Testis (tissue), 3 donors: Measurements from ENCODE around the gene CD164L2. TPM values are rescaled to one million over a fixed set of nuclear protein-coding genes. Genes with fewer than 3 reads are reported as not detected.
A peak's percentile ranks its signal among the peaks of the same experiment; 100 is the strongest.
"Not testable (repeated sequence)": the region's sequence is repeated elsewhere in the genome, so short reads cannot be mapped to it uniquely, and the experiment has no call there.

Experiments used
- DNase-seq: peaks from one replicate; pipeline ENCODE4 v3.0.0-alpha.2; 2019
- H3K27ac ChIP-seq, 2 donors: fragments of 200-600 bp; sonication (generic); one replicate each; pipeline ENCODE4 v1.5.1; 2019
- H3K27me3 ChIP-seq: fragments of 200-600 bp; sonication (generic); one replicate; pipeline ENCODE4 v1.5.1; 2019
- H3K36me3 ChIP-seq: fragments of 200-600 bp; sonication (generic); one replicate; pipeline ENCODE4 v1.5.1; 2017; ENCODE audit warnings: low read depth; ENCODE audit errors: missing control alignments
- H3K4me1 ChIP-seq: fragments of 200-600 bp; sonication (generic); one replicate; pipeline ENCODE4 v1.5.1; 2019
- H3K4me3 ChIP-seq, 2 donors: fragments of 200-600 bp; sonication (generic); one replicate each; pipeline ENCODE4 v1.5.1; 2017 to 2019
- H3K9me3 ChIP-seq: fragments of 200-600 bp; sonication (generic); one replicate; pipeline ENCODE4 v1.5.1; 2017
- CTCF ChIP-seq, 3 experiments: fragments of 450-650 bp in 2 of 3; fragments of 200-600 bp in 1 of 3; sonication (generic) in 1 of 3; IDR thresholded peaks; one replicate each; pipeline ENCODE4 v1.5.1; 2016 to 2019; ENCODE audit warnings: antibody characterized with exemption in 3 of 3, mild to moderate bottlenecking in 2 of 3, moderate library complexity in 1 of 3
- POLR2A ChIP-seq: fragments of 450-650 bp; IDR thresholded peaks from one replicate; pipeline ENCODE4 v1.6.1; 2017; ENCODE audit warnings: antibody characterized with exemption, mild to moderate bottlenecking, moderate library complexity
- WGBS, 2 donors: methylation state at CpG; one replicate each; pipeline ENCODE4 v1.1.5; 2018; 5-methylcytosine and 5-hydroxymethylcytosine counted together
- intact Hi-C: fragments of 100-400 bp; cut with DNase I; formaldehyde crosslinking; loops from one replicate; pipeline ENCODE4 v1.15.1; 2023; ENCODE audit warnings: low total_unique reads
- polyA plus RNA-seq: library from polyadenylated mRNA; stranded (reverse); fragments of 350-450 nt; fragmentation: Illumina TruSeq; extraction: RNeasy Lipid Tissue Mini Kit (QIAGEN cat#74804); gene quantifications from one replicate; pipeline ENCODE4 v1.2.3, GENCODE V29; 2014; ENCODE audit warnings: low read depth, low replicate concordance; ENCODE audit not compliant: insufficient read depth
- total RNA-seq, 2 donors: library from RNA; depleted of rRNA; stranded (reverse); fragments of >200 nt; gene quantifications; one replicate each; pipeline ENCODE4 v1.2.3, GENCODE V29; 2016

CD164L2 gene
- total and polyA plus RNA-seq, 3 donors from 2014 or later = 0.24 to 1.5 (median 0.76) TPM

- TF ChIP-seq CTCF (IDR thresholded peaks at IDR 0.05) = no peak
- no peak for TF ChIP-seq POLR2A
- intact Hi-C loops = no loop called here
- Histone ChIP-seq H3K27ac (peak overlapping the region in 1 of 2 donors; percentile 71), H3K4me3 (no peak overlapping the region), H3K27me3 (no peaks in the 10 kb centered on the region), H3K4me1 (peaks cover 31% of the 10 kb centered on the region), H3K9me3 (no peaks in the 10 kb centered on the region), H3K36me3 (no peaks in the 10 kb centered on the region)
- no peak for DNase-seq
- WGBS, 2 donors = 56 to 63% methylated on average over 2 to 4 of the region's 4 CpGs
Measured at GRCh38 chr1:27406362-27406680, 23.2 kb upstream of the CD164L2 start.

GRCh38 chr1:27405598-27406361, 22.6 kb upstream of the CD164L2 start:
- H3K4me1 ChIP-seq = peaks cover 31% of the 10 kb centered on the region
- H3K4me3 ChIP-seq, H3K27me3 ChIP-seq, H3K9me3 ChIP-seq, intact Hi-C loops, DNase-seq, H3K36me3 ChIP-seq: not testable (repeated sequence)
- WGBS, 2 donors = 55 to 59% methylated on average over 10 to 13 of the region's 18 CpGs
- H3K27ac ChIP-seq = peak overlapping the region in 1 of 2 donors; percentile 71

GRCh38 chr1:27405074-27405473, 21.9 kb upstream of the CD164L2 start:
- no peak for TF ChIP-seq POLR2A
- TF ChIP-seq CTCF (IDR thresholded peaks at IDR 0.05) = no peak
- Histone ChIP-seq H3K9me3 (no peaks in the 10 kb centered on the region), H3K36me3 (no peaks in the 10 kb centered on the region), H3K27ac (peak overlapping the region; percentile 33 to 64), H3K4me3 (no peak overlapping the region), H3K4me1 (peaks cover 31% of the 10 kb centered on the region), H3K27me3 (no peaks in the 10 kb centered on the region)
- WGBS, 2 donors = 56% methylated on average over 11 to 13 of the region's 13 CpGs
- DNase-seq = no peak
- intact Hi-C loops = no loop called here

GRCh38 chr1:27403931-27404330, 20.8 kb upstream of the CD164L2 start:
- Histone ChIP-seq H3K4me1 (peaks cover 31% of the 10 kb centered on the region), H3K27me3 (no peaks in the 10 kb centered on the region), H3K4me3 (no peak overlapping the region), H3K27ac (peak overlapping the region in 1 of 2 donors; percentile 64), H3K9me3 (no peaks in the 10 kb centered on the region), H3K36me3 (no peaks in the 10 kb centered on the region)
- intact Hi-C loops = no loop called here
- TF ChIP-seq CTCF (IDR thresholded peaks at IDR 0.05) = no peak
- TF ChIP-seq POLR2A = no peak
- no peak for DNase-seq

GRCh38 chr1:27403065-27403726, 20.1 kb upstream of the CD164L2 start:
- no peaks in the 10 kb centered on the region for H3K36me3 ChIP-seq
- H3K4me1 ChIP-seq = peaks cover 31% of the 10 kb centered on the region
- intact Hi-C loops = no loop called here
- H3K27me3 ChIP-seq = no peaks in the 10 kb centered on the region
- TF ChIP-seq POLR2A = no peak
- TF ChIP-seq CTCF (IDR thresholded peaks at IDR 0.05) = peak in 1 of 3 experiments; percentile 16
- peak; percentile 56 for DNase-seq
- H3K27ac ChIP-seq = peak overlapping the region in 1 of 2 donors; percentile 64
- 51 to 55% methylated on average over 11 to 24 of the region's 24 CpGs for WGBS, 2 donors
- H3K9me3 ChIP-seq = no peaks in the 10 kb centered on the region
- H3K4me3 ChIP-seq = no peak overlapping the region
